Rectal smooth muscle tissue (tissue), 1 donor: ENCODE measurements around the gene SLC41A3.
"Not testable (repeated sequence)": the region's sequence is repeated elsewhere in the genome, so short reads cannot be mapped to it uniquely, and the experiment has no call there.

Experiments
- H3K27ac ChIP-seq: one replicate; pipeline ENCODE4 v1.7.0; 2013; ENCODE audit warnings: low read depth, low read length, inconsistent platforms
- H3K27me3 ChIP-seq: one replicate; pipeline ENCODE4 v1.7.0; 2013; ENCODE audit warnings: low read length; ENCODE audit not compliant: control insufficient read depth, insufficient read depth
- H3K36me3 ChIP-seq: one replicate; pipeline ENCODE4 v1.7.0; 2013; ENCODE audit warnings: low read length; ENCODE audit not compliant: control insufficient read depth, insufficient read depth
- H3K4me1 ChIP-seq: one replicate; pipeline ENCODE4 v1.7.0; 2013; ENCODE audit warnings: low read length; ENCODE audit not compliant: control insufficient read depth, insufficient read depth
- H3K4me3 ChIP-seq: one replicate; pipeline ENCODE4 v1.7.0; 2013; ENCODE audit warnings: low read length
- H3K9ac ChIP-seq: one replicate; pipeline ENCODE4 v1.7.0; 2013; ENCODE audit warnings: low read length

The SLC41A3 gene

GRCh38 chr3:126082362-126083137 lies 1.4 kb downstream of the SLC41A3 start:
- Histone ChIP-seq H3K36me3 (no peaks in the 10 kb centered on the region), H3K9ac (no peak overlapping the region), H3K27ac (no peak overlapping the region), H3K4me3 (peak overlapping the region; percentile 84), H3K4me1 (peaks cover 7% of the 10 kb centered on the region), H3K27me3 (no peaks in the 10 kb centered on the region)

- Histone ChIP-seq H3K4me1 (peaks cover 7% of the 10 kb centered on the region), H3K4me3 (no peak overlapping the region), H3K27me3 (no peaks in the 10 kb centered on the region), H3K27ac (no peak overlapping the region), H3K36me3 (no peaks in the 10 kb centered on the region), H3K9ac (no peak overlapping the region)
Observed at GRCh38 chr3:126081618-126082361, 2.1 kb downstream of the SLC41A3 start.

GRCh38 chr3:126080970-126081369 lies 3.0 kb downstream of the SLC41A3 start:
- Histone ChIP-seq H3K4me3 (no peak overlapping the region), H3K4me1 (peaks cover 7% of the 10 kb centered on the region), H3K27ac (no peak overlapping the region), H3K27me3 (no peaks in the 10 kb centered on the region), H3K36me3 (no peaks in the 10 kb centered on the region), H3K9ac (no peak overlapping the region)

GRCh38 chr3:126078866-126079265 lies 5.1 kb downstream of the SLC41A3 start:
- no peaks in the 10 kb centered on the region for H3K27me3 ChIP-seq
- peaks cover 3% of the 10 kb centered on the region for H3K4me1 ChIP-seq
- H3K9ac ChIP-seq: no peak overlapping the region
- H3K36me3 ChIP-seq: no peaks in the 10 kb centered on the region
- H3K4me3 ChIP-seq: no peak overlapping the region
- no peak overlapping the region for H3K27ac ChIP-seq

- no peak overlapping the region for H3K4me3 ChIP-seq
- H3K27ac ChIP-seq: no peak overlapping the region
- no peaks in the 10 kb centered on the region for H3K36me3 ChIP-seq
- H3K27me3 ChIP-seq: no peaks in the 10 kb centered on the region
- no peaks in the 10 kb centered on the region for H3K4me1 ChIP-seq
- H3K9ac ChIP-seq: no peak overlapping the region
Observed at GRCh38 chr3:126077754-126078153, 6.2 kb downstream of the SLC41A3 start.

- Histone ChIP-seq H3K27ac (no peak overlapping the region), H3K36me3 (no peaks in the 10 kb centered on the region), H3K4me3 (no peak overlapping the region), H3K4me1 (no peaks in the 10 kb centered on the region), H3K27me3 (no peaks in the 10 kb centered on the region), H3K9ac (no peak overlapping the region)
Observed at GRCh38 chr3:126076140-126076539, 7.8 kb downstream of the SLC41A3 start.

- H3K27ac ChIP-seq: no peak overlapping the region
- H3K9ac ChIP-seq: no peak overlapping the region
- H3K27me3 ChIP-seq: no peaks in the 10 kb centered on the region
- no peak overlapping the region for H3K4me3 ChIP-seq
- no peaks in the 10 kb centered on the region for H3K4me1 ChIP-seq
- H3K36me3 ChIP-seq: no peaks in the 10 kb centered on the region
Observed at GRCh38 chr3:126070146-126070545, 13.8 kb downstream of the SLC41A3 start.

- Histone ChIP-seq H3K27ac (no peak overlapping the region), H3K36me3 (no peaks in the 10 kb centered on the region), H3K9ac (no peak overlapping the region)
Observed at GRCh38 chr3:126067959-126068358, 16.0 kb downstream of the SLC41A3 start.

GRCh38 chr3:126066676-126067075 lies 17.2 kb downstream of the SLC41A3 start:
- not testable (repeated sequence) for H3K27ac ChIP-seq, H3K9ac ChIP-seq, H3K4me1 ChIP-seq, H3K4me3 ChIP-seq, H3K27me3 ChIP-seq, H3K36me3 ChIP-seq

More at GRCh38 chr3:126067959-126068358, 16.0 kb downstream of the SLC41A3 start:
- H3K4me1 ChIP-seq: no peaks in the 10 kb centered on the region
- H3K4me3 ChIP-seq: no peak overlapping the region
- H3K27me3 ChIP-seq: no peaks in the 10 kb centered on the region

- H3K4me1 ChIP-seq: no peaks in the 10 kb centered on the region
- no peak overlapping the region for H3K9ac ChIP-seq
- H3K27me3 ChIP-seq: no peaks in the 10 kb centered on the region
- no peaks in the 10 kb centered on the region for H3K36me3 ChIP-seq
- H3K27ac ChIP-seq: no peak overlapping the region
- H3K4me3 ChIP-seq: no peak overlapping the region
Observed at GRCh38 chr3:126065876-126066275, 18.0 kb downstream of the SLC41A3 start.

- no peaks in the 10 kb centered on the region for H3K27me3 ChIP-seq
- no peaks in the 10 kb centered on the region for H3K36me3 ChIP-seq
- H3K4me3 ChIP-seq: no peak overlapping the region
- no peaks in the 10 kb centered on the region for H3K4me1 ChIP-seq
- no peak overlapping the region for H3K27ac ChIP-seq
- H3K9ac ChIP-seq: no peak overlapping the region
Observed at GRCh38 chr3:126064627-126065258, 19.2 kb downstream of the SLC41A3 start.

- Histone ChIP-seq H3K4me3 (no peak overlapping the region), H3K36me3 (no peaks in the 10 kb centered on the region), H3K4me1 (no peaks in the 10 kb centered on the region), H3K27me3 (no peaks in the 10 kb centered on the region), H3K27ac (no peak overlapping the region), H3K9ac (no peak overlapping the region)
Observed at GRCh38 chr3:126063358-126063965, 20.5 kb downstream of the SLC41A3 start.
